GM18868 (cell line): ENCODE data around the gene ZNF747.

Source experiments
- ATAC-seq: cut with Tn5 transposase; IDR thresholded peaks from one replicate; pipeline ENCODE4 v1.9.1; 2021; ENCODE audit warnings: mild to moderate bottlenecking, moderate library complexity; ENCODE audit not compliant: unreplicated experiment

Gene ZNF747

DNA sequence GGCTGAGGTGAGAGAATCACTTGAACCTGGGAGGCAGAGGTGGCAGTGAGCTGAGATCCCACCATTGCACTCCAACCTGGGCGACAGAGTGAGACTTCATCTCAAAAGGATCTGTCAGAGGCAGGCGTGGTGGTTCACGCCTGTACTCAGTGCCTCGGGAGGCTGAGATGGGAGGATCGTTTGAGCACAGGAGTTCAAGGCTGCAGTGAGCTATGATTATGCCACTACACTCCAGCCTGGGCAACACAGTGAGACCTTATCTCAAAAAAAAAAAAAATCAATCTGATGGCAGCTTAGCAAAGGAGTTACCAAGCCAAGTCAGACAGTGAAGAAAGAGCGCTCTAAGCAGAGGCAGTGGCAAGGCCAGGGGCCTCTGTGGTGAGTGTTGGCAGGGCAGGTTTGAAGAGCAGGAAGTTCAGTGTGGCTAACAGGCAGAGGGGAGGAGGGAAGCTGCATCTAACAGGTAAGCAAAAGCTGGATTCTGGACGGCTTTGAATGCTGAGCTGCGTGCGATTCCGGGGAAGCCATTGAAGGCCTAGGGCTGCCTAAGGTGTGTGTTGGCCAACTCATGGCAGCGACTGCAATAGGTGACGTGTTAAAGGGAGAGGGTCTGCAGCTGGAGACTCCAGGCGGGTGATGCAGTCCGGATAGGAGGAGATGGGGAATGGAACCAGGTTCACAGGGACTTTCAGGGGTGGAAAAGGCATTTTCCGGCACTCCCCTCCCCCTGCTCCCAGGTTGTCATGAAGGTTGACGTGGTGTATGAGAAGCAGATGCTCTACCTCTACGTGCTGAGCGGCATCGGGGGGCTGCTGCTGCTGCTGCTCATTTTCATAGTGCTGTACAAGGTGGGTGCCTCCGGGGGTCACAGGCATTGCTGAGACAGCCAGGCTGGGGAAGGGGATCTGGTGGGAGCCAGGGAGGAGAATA, 15.3 kb downstream of the ZNF747 start:
- ATAC-seq, result no peak

DNA sequence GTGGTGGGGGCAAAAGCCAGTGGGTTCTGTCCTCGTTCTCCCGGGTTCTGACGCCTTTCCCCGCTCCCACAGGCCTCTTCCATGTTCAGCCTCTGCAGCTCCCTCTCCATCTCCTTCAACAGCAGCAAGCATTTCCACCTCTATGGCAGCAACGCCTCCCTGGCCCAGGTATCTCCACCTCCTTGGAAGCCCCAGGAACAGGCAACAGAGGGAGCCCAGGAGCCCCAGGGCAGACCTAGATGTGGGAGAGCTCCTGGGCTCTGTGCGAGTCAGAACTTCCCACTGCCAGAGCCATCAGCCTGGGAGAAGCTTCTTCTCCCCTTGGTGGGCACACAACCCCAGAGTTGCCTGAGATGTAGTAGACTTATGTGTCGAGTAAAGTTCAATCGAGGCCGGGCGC, 16.1 kb downstream of the ZNF747 start:
- no peak for ATAC-seq

- no peak for ATAC-seq
Observed at GRCh38 chr16:30515275-30515674, 19.4 kb downstream of the ZNF747 start.

DNA sequence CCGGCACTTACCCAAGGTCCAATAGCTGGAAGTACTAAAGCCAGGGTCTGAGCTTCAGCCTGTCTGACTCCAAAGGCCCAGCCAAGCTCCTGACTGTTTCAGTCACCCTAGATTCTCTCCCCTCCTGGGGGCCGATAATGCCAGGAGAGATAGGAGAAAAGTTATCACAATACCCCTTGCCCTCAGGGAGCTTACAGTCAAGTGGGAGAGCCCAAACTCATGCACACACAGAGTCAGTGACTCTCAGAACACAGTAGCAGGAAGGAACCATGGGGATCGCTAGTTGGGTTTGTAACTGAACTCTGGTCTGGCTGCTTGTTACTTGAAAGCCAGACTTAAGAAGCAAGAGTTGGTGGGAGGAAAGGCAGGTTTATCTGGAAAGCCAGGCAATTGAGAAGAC, 23.1 kb downstream of the ZNF747 start:
- no peak for ATAC-seq

- no peak for ATAC-seq
Observed at GRCh38 chr16:30510376-30510938, 24.2 kb downstream of the ZNF747 start.

GRCh38 chr16:30509081-30509765, 25.4 kb downstream of the ZNF747 start:
- ATAC-seq, result no peak

DNA sequence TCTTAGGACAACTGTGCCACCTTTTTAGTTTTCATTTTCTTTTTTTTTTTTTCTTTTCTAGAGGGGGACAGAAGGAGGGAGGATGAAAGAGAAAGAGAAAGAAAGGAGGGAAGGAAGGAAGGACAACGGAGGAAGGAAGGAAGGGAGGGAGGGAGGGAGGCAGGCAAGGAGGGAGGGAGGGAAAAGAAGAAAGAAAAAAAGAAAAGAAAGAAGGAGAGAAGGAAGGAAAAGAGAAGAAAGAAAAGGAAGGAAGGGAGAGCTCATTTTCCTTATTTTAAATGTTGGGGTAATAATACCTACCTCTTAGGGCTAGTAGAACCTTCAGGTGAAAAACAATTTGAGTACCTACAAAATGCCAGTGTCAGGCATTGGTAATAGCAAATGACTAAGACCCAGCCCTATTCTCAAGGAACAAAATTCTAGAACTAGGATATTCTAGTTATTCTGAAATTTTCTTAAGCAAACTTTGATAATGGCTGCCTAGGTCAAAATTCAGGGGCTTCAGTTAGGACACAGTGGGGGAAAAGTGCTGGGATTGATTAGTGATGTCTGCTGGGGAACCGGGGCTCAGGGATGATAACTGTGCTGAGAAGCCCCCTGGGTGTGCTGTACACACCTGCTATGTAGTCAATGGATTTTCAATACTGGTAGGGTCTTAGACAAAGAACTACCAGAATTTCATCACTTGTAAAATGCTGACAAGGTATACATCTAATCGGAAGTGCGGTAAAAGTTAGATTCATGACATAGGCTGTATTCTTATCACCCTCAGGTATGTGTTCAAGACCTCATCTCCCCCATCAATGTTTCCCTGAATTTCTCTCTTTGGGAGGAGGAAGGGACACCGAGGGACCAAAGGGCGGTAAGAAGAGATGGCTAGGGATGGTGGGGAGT, 31.0 kb downstream of the ZNF747 start:
- no peak for ATAC-seq

DNA sequence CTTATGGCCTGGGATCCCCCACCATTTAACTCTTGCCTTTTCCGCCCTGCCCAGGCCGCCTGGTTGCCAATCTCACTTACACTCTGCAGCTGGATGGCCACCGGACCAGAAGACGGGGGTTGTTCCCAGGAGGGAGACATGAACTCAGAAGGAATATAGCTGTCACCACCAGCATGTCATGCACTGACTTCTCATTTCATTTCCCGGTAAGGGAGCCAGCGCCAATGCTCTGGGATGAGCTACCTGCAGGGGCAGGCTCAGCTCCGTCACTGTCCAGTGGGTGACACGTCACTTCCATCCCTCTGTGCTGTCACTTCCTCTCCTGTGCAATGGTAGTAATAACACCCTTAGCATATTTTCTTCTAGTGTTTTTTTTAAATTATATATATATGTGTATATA, 35.4 kb downstream of the ZNF747 start:
- ATAC-seq, result no peak

- no peak for ATAC-seq
Observed at GRCh38 chr16:30494709-30495108, 39.9 kb downstream of the ZNF747 start.

GRCh38 chr16:30493941-30494488, 40.6 kb downstream of the ZNF747 start:
- ATAC-seq, result no peak

DNA sequence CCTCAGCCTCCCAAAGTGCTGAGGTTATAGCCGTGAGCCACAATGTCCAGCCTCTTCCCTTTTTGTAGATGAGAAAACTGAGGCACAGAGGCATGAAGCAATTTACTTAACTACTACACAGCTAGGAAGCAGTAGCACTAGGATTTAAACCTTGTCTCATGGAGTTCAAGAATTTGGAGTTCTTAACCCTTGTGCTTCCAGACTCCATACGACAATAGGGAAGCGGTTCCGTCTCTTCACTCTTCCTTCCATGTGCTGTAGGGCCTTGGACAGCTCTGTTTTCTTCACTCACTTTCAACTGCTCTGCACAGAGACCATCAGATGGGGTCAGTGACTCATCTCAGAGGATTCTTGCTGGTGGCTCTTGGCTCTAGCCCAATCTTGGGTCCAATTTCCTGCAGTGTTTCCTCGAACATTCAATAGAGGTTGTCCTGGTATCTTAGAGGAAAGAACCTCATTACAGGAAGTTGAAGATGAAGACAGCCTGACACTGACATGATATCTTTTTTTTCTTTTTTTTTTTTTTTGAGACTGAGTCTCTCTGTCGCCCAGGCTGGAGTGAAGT, 42.8 kb downstream of the ZNF747 start:
- ATAC-seq, result no peak

GRCh38 chr16:30491229-30491628, 43.4 kb downstream of the ZNF747 start:
- no peak for ATAC-seq

- ATAC-seq, result no peak
Observed at GRCh38 chr16:30490210-30490609, 44.4 kb downstream of the ZNF747 start.

DNA sequence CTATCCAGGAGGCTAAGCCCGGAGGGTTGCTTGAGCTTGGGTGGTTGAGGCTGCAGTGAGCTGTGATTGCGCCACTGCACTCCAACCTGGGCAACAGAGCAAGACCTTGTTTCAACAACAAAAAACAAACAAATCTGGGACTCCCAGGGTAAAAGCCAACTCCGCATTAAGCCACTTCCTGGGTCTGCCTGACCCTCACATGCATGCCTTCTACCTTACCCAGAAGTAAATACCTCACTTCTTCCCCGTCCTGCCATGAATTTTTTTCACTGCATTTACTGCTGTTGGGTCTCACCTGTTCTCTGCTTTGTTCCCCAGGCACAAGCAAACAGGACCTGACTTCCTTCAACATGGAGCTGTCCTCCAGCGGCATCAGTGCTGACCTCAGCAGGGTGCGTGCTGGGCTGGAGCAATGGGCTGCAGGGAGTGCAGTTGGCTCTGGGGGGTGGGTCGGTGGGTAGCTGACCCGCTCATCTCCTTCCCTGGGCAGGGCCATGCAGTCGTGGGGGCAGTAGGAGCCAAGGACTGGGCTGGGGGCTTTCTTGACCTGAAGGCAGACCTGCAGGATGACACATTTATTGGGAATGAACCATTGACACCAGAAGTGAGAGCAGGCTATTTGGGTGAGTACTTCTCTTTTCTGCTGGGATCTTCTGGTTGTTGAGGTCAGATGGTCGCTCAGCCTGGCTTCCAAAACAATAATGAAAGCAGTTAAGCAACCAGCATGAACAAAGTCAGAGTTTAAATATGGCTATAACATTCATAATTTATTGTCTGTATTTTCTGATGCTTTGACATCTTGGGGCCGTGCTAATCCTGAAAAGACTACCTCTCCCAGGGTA, 45.7 kb downstream of the ZNF747 start:
- ATAC-seq, result no peak

- ATAC-seq, result no peak
Observed at GRCh38 chr16:30485818-30486436, 48.7 kb downstream of the ZNF747 start.

DNA sequence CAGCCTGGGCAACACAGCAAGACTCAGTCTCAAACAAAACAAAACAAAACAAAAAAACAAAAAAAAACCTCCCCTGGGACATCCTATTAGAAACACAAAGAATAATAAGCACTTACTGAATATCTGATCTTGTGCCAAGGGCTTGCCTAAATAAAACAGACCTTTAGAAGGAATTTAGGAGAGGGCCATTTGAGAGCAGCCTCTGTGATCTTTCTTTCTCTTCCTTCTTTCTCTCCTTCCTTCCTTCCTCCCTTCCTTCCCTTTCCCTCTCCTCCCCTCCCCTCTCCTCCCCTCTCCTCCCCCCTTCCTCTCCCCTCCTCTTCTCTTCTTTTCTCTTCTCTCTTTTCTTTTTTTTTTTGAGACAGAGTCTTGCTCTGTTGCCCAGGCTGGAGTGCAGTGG, 49.8 kb downstream of the ZNF747 start:
- no peak for ATAC-seq

DNA sequence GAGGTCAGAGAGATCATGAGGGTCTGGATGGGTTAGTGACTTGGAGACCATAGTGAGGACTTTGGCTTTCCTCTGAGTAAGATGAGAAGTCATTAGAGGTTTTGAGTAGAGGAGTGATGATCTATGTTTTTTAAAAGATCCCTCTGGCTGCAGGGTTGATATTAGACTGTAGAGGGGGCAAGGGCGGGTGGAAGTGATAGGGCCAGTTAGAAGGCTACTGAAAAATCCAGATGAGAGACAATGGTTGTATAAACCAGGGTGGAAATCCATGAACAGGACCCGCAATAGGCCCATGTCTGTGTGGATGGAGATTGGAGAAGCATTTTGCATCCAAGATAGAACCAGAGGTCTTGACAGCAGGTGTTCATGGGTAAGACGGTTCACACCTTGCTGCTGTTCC, 52.3 kb downstream of the ZNF747 start:
- ATAC-seq, result no peak

DNA sequence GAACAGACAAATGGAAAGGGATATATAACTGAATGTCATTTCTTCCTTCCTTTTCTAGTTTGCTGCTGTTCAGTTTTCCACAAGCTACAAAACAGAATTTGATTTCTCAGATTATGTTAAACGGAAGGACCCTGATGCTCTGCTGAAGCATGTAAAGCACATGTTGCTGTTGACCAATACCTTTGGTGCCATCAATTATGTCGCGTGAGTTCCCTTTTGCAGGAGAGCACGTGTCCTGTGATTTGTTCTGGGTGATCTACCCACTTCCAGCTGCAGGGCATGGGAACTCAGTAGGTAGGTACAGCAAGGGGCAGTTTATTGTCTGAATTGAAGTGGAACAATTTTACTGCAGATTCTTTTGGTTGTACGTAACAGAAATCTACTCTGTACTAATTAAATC, 53.3 kb downstream of the ZNF747 start:
- ATAC-seq, result no peak
